Measurements from ENCODE around the gene LYPD3.

DNA sequence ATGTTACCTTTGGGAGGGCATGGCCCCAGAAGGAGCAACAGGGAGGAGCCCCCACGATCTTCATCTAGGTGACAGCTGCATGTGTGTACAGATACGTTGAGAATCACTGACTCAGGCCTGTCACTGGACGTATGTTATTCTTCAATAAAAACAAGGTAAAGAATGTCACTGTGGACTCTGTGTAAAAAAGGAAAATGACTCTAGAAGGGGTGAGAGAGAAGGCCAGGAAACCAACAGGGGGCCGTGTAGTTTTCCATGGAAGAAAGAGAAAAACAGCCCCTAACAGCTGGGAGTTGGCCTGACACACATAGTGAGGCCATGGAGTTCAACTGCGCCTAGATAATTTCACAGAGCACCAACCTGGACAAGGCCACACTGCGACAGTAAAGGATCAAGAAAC is 1.9 kb upstream of the LYPD3 start:
- TF ChIP-seq, protein P1, sequence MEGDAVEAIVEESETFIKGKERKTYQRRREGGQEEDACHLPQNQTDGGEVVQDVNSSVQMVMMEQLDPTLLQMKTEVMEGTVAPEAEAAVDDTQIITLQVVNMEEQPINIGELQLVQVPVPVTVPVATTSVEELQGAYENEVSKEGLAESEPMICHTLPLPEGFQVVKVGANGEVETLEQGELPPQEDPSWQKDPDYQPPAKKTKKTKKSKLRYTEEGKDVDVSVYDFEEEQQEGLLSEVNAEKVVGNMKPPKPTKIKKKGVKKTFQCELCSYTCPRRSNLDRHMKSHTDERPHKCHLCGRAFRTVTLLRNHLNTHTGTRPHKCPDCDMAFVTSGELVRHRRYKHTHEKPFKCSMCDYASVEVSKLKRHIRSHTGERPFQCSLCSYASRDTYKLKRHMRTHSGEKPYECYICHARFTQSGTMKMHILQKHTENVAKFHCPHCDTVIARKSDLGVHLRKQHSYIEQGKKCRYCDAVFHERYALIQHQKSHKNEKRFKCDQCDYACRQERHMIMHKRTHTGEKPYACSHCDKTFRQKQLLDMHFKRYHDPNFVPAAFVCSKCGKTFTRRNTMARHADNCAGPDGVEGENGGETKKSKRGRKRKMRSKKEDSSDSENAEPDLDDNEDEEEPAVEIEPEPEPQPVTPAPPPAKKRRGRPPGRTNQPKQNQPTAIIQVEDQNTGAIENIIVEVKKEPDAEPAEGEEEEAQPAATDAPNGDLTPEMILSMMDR (IDR thresholded peaks at IDR 0.05): no peak
- TF ChIP-seq POLR2A (IDR thresholded peaks at IDR 0.05): no peak

Measured in Peyer's patch (tissue), 4 donors.